ENCODE measurements around the gene ASMT.
A peak's percentile ranks its signal among the peaks of the same experiment; 100 is the strongest.
"Not testable (repeated sequence)": the region's sequence is repeated elsewhere in the genome, so short reads cannot be mapped to it uniquely, and the experiment has no call there.

Gene ASMT

GRCh38 chrX:1652011-1652811, 37.4 kb downstream of the ASMT start:
- DNase-seq = peak; percentile 50

GRCh38 chrX:1656379-1656778, 41.5 kb downstream of the ASMT start:
- DNase-seq = no peak

- peak; percentile 98 for DNase-seq
Observed at GRCh38 chrX:1657367-1658070, 42.7 kb downstream of the ASMT start.

- no peak for DNase-seq
Observed at GRCh38 chrX:1658071-1658491, 43.2 kb downstream of the ASMT start.

GRCh38 chrX:1659664-1660461, 45.0 kb downstream of the ASMT start:
- DNase-seq = no peak

- no peak for DNase-seq
Observed at GRCh38 chrX:1661048-1661921, 46.4 kb downstream of the ASMT start.

- DNase-seq = no peak
Observed at GRCh38 chrX:1661922-1662221, 47.0 kb downstream of the ASMT start.

GRCh38 chrX:1667566-1667965, 52.7 kb downstream of the ASMT start:
- no peak for DNase-seq

GRCh38 chrX:1673337-1673736, 58.5 kb downstream of the ASMT start:
- DNase-seq = no peak

- no peak for DNase-seq
Observed at GRCh38 chrX:1676866-1677265, 62.0 kb downstream of the ASMT start.

- no peak for DNase-seq
Observed at GRCh38 chrX:1679238-1679637, 64.4 kb downstream of the ASMT start.

GRCh38 chrX:1681439-1681838, 66.6 kb downstream of the ASMT start:
- no peak for DNase-seq

GRCh38 chrX:1681856-1682255, 67.0 kb downstream of the ASMT start:
- DNase-seq = not testable (repeated sequence)

GRCh38 chrX:1682501-1682900, 67.6 kb downstream of the ASMT start:
- DNase-seq = not testable (repeated sequence)

- not testable (repeated sequence) for DNase-seq
Observed at GRCh38 chrX:1684883-1685282, 70.0 kb downstream of the ASMT start.

- DNase-seq = not testable (repeated sequence)
Observed at GRCh38 chrX:1685444-1685880, 70.6 kb downstream of the ASMT start.

GRCh38 chrX:1686642-1687041, 71.8 kb downstream of the ASMT start:
- DNase-seq = no peak
